ENCODE measurements around the gene ELOF1.
"Not testable (repeated sequence)": the region's sequence is repeated elsewhere in the genome, so short reads cannot be mapped to it uniquely, and the experiment has no call there.

Gene ELOF1

GRCh38 chr19:11558881-11559828, at the start of gene ELOF1:
TSS of gene ELOF1 (minus strand) at chr19:11559230. CDS start at chr19:11554347, 4,883 bp downstream.
- DNase-seq: peak; percentile 97
- in situ Hi-C loops (cut with MboI; ENCODE audit: low pct_unique_long_range_greater_than_20kb, low sequenced_read_pairs): no loop called here

GRCh38 chr19:11606484-11606883, 47.5 kb upstream of the ELOF1 start:
- in situ Hi-C loops (cut with MboI; ENCODE audit: low pct_unique_long_range_greater_than_20kb, low sequenced_read_pairs): no loop called here
- no peak for DNase-seq

- in situ Hi-C loops (cut with MboI; ENCODE audit: low pct_unique_long_range_greater_than_20kb, low sequenced_read_pairs); DNase-seq: not testable (repeated sequence)
These were observed 40.7 kb upstream of the ELOF1 start for GRCh38 chr19:11599704-11600103.

- no peak for DNase-seq
- in situ Hi-C loops (cut with MboI; ENCODE audit: low pct_unique_long_range_greater_than_20kb, low sequenced_read_pairs): no loop called here
These were observed 39.7 kb upstream of the ELOF1 start for GRCh38 chr19:11598746-11599145.

- no peak for DNase-seq
- in situ Hi-C loops (cut with MboI; ENCODE audit: low pct_unique_long_range_greater_than_20kb, low sequenced_read_pairs): no loop called here
These were observed 39.1 kb upstream of the ELOF1 start for GRCh38 chr19:11598103-11598483.

- in situ Hi-C loops (cut with MboI; ENCODE audit: low pct_unique_long_range_greater_than_20kb, low sequenced_read_pairs): no loop called here
- peak; percentile 97 for DNase-seq
These were observed 38.4 kb upstream of the ELOF1 start, which contains the start of gene ZNF627 for GRCh38 chr19:11597202-11598102. TSS of gene ZNF627 (plus strand) at chr19:11597483. CDS start at chr19:11597628, 145 bp downstream.

GRCh38 chr19:11596156-11596555, 37.1 kb upstream of the ELOF1 start:
- in situ Hi-C loops (cut with MboI; ENCODE audit: low pct_unique_long_range_greater_than_20kb, low sequenced_read_pairs): no loop called here
- no peak for DNase-seq

- no peak for DNase-seq
- in situ Hi-C loops (cut with MboI; ENCODE audit: low pct_unique_long_range_greater_than_20kb, low sequenced_read_pairs): no loop called here
These were observed 35.1 kb upstream of the ELOF1 start for GRCh38 chr19:11594084-11594483.

GRCh38 chr19:11587975-11588631, 29.1 kb upstream of the ELOF1 start:
- no peak for DNase-seq
- in situ Hi-C loops (cut with MboI; ENCODE audit: low pct_unique_long_range_greater_than_20kb, low sequenced_read_pairs): no loop called here

- in situ Hi-C loops (cut with MboI; ENCODE audit: low pct_unique_long_range_greater_than_20kb, low sequenced_read_pairs): no loop called here
- DNase-seq: peak; percentile 85
These were observed 28.4 kb upstream of the ELOF1 start for GRCh38 chr19:11587302-11587974.

GRCh38 chr19:11586331-11586730, 27.3 kb upstream of the ELOF1 start:
- in situ Hi-C loops (cut with MboI; ENCODE audit: low pct_unique_long_range_greater_than_20kb, low sequenced_read_pairs): no loop called here
- no peak for DNase-seq

GRCh38 chr19:11581740-11582139, 22.7 kb upstream of the ELOF1 start:
- DNase-seq: no peak
- in situ Hi-C loops (cut with MboI; ENCODE audit: low pct_unique_long_range_greater_than_20kb, low sequenced_read_pairs): no loop called here

GRCh38 chr19:11580116-11580515, 21.1 kb upstream of the ELOF1 start:
- no peak for DNase-seq
- in situ Hi-C loops (cut with MboI; ENCODE audit: low pct_unique_long_range_greater_than_20kb, low sequenced_read_pairs): no loop called here

- no peak for DNase-seq
- in situ Hi-C loops (cut with MboI; ENCODE audit: low pct_unique_long_range_greater_than_20kb, low sequenced_read_pairs): no loop called here
These were observed 19.5 kb upstream of the ELOF1 start for GRCh38 chr19:11578258-11579142.

GRCh38 chr19:11577451-11578257, 18.6 kb upstream of the ELOF1 start, which contains the start of gene ACP5:
TSS of gene ACP5 (minus strand) at chr19:11577645. CDS start at chr19:11577317, 328 bp downstream.
- in situ Hi-C loops (cut with MboI; ENCODE audit: low pct_unique_long_range_greater_than_20kb, low sequenced_read_pairs): no loop called here
- DNase-seq: no peak

GRCh38 chr19:11576227-11576626, 17.2 kb upstream of the ELOF1 start:
- in situ Hi-C loops (cut with MboI; ENCODE audit: low pct_unique_long_range_greater_than_20kb, low sequenced_read_pairs): no loop called here

GRCh38 chr19:11574689-11575088, 15.7 kb upstream of the ELOF1 start:
- in situ Hi-C loops (cut with MboI; ENCODE audit: low pct_unique_long_range_greater_than_20kb, low sequenced_read_pairs): no loop called here
- DNase-seq: no peak

More at GRCh38 chr19:11576227-11576626, 17.2 kb upstream of the ELOF1 start:
- no peak for DNase-seq

All from KBM-7 (cell line).